Upper lobe of right lung (tissue), 1 donor: ENCODE measurements around the gene FCN3. TPM values are rescaled to one million over a fixed set of nuclear protein-coding genes. Genes with fewer than 3 reads are reported as not detected.

Experiments
- ATAC-seq: fragments of 200-7000 bp; cut with Tn5 transposase; one replicate; pipeline ENCODE4 v1.9.1; 2020; ENCODE audit warnings: mild to moderate bottlenecking, moderate library complexity
- DNase-seq: peaks from one replicate; pipeline ENCODE4 v3.0.0-alpha.2; 2020
- H3K27ac ChIP-seq: fragments of 200-600 bp; one replicate; pipeline ENCODE4 v1.8.0; 2022
- H3K27me3 ChIP-seq: fragments of 200-600 bp; one replicate; pipeline ENCODE4 v1.8.0; 2022; ENCODE audit warnings: mild to moderate bottlenecking
- H3K36me3 ChIP-seq: fragments of 200-600 bp; one replicate; pipeline ENCODE4 v1.8.0; 2022
- H3K4me1 ChIP-seq: fragments of 200-600 bp; one replicate; pipeline ENCODE4 v1.8.0; 2022
- H3K4me3 ChIP-seq: fragments of 200-600 bp; one replicate; pipeline ENCODE4 v1.8.0; 2022; ENCODE audit warnings: mild to moderate bottlenecking
- H3K9me3 ChIP-seq: fragments of 200-600 bp; one replicate; pipeline ENCODE4 v1.8.0; 2022
- intact Hi-C: fragments of 100-400 bp; cut with DNase I; formaldehyde crosslinking; loops from one replicate; pipeline ENCODE4 v1.11.0; 2022
- total RNA-seq: library from RNA; stranded (reverse); fragmentation: NEBNext Ultra II Directional; extraction: Animal tissue kit (Norgen Biotek cat#: 25700); gene quantifications from one replicate; pipeline ENCODE4 v1.2.1, GENCODE V29; 2021
- TF ChIP-seq, protein P1 (sequence below): fragments of 200-600 bp; IDR thresholded peaks from one replicate; pipeline ENCODE4 v1.8.0; 2022; ENCODE audit warnings: antibody characterized with exemption
- donor health status: DM: no; HTN: yes; CAD: no; lungs with severe emphysema.

The FCN3 gene
- total RNA-seq, 1 donor from 2014 or later = 826 TPM

DNA sequence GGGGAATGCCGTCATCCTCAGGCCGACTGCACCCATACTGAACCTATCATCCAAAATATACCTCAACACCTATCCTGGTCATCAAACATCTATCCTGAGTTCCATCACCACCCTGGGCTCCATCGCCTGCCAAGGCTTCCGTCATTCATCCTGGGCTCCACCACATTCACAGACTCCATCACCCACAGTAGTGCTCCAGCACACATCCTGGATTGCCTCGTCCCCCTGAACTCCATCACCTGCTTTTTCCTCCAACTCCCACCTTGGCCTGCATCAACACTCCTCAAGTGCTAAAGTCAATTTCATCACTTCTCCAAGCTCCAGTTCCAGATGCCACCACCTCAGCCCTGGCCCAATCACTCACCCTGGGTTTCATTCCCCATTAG is 15.7 kb downstream of the FCN3 start:
- ATAC-seq (no peak), DNase-seq (no peak)
- intact Hi-C loops = no loop called here
- no peaks in the 10 kb centered on the region for H3K9me3 ChIP-seq
- H3K4me1 ChIP-seq = no peaks in the 10 kb centered on the region
- no peak overlapping the region for H3K27ac ChIP-seq
- no peak overlapping the region for H3K4me3 ChIP-seq
- TF ChIP-seq, protein P1, sequence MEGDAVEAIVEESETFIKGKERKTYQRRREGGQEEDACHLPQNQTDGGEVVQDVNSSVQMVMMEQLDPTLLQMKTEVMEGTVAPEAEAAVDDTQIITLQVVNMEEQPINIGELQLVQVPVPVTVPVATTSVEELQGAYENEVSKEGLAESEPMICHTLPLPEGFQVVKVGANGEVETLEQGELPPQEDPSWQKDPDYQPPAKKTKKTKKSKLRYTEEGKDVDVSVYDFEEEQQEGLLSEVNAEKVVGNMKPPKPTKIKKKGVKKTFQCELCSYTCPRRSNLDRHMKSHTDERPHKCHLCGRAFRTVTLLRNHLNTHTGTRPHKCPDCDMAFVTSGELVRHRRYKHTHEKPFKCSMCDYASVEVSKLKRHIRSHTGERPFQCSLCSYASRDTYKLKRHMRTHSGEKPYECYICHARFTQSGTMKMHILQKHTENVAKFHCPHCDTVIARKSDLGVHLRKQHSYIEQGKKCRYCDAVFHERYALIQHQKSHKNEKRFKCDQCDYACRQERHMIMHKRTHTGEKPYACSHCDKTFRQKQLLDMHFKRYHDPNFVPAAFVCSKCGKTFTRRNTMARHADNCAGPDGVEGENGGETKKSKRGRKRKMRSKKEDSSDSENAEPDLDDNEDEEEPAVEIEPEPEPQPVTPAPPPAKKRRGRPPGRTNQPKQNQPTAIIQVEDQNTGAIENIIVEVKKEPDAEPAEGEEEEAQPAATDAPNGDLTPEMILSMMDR = no peak
- H3K27me3 ChIP-seq = no peaks in the 10 kb centered on the region
- peaks cover 98% of the 10 kb centered on the region for H3K36me3 ChIP-seq

DNA sequence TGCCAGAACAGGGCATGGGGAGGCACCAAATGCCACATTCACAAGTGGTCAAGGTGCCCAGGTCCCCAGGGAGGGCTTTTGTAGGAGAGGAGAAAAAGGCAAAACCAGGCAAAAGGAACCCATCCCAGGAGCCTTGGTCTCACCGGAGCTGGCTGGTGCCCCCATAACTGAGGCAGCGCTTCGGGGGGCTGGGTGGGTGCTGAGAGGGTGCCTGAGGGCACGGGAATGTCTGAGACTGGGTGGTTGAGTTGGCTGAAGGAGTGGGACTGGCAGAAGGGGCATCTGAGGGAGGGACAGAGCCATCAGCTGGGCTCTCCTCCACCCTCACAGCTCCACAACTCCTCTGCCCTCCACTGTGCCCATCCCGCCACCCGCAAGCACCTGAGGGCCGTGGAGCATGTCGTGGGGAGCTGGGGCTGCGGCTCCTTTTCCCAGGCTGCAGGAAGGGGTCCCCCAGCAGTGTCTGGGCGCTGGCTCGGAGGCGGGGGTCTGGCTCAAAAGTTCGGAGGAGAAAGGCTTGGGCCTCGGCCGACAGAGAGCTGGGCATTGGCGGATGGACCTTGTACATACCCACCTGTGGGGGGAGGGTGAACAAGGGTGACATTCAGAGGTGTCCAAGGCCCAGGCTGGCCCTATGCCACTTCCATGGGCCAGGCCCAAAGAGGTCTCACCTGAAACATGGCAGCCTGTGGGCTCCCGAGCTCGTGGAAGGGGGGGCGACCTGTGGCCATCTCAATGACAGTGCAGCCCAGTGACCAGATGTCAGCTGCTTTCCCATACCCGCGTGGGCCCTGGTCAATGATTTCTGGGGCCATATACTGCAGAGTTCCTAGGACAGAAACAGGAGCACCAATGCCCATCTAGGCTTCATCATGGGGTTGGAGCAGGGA is 16.3 kb downstream of the FCN3 start:
- Histone ChIP-seq H3K9me3 (no peaks in the 10 kb centered on the region), H3K27me3 (no peaks in the 10 kb centered on the region), H3K36me3 (peaks cover 98% of the 10 kb centered on the region), H3K4me3 (no peak overlapping the region), H3K27ac (no peak overlapping the region), H3K4me1 (no peaks in the 10 kb centered on the region)
- intact Hi-C loops = no loop called here
- TF ChIP-seq, protein P1 = no peak
- DNase-seq (no peak), ATAC-seq (no peak)

DNA sequence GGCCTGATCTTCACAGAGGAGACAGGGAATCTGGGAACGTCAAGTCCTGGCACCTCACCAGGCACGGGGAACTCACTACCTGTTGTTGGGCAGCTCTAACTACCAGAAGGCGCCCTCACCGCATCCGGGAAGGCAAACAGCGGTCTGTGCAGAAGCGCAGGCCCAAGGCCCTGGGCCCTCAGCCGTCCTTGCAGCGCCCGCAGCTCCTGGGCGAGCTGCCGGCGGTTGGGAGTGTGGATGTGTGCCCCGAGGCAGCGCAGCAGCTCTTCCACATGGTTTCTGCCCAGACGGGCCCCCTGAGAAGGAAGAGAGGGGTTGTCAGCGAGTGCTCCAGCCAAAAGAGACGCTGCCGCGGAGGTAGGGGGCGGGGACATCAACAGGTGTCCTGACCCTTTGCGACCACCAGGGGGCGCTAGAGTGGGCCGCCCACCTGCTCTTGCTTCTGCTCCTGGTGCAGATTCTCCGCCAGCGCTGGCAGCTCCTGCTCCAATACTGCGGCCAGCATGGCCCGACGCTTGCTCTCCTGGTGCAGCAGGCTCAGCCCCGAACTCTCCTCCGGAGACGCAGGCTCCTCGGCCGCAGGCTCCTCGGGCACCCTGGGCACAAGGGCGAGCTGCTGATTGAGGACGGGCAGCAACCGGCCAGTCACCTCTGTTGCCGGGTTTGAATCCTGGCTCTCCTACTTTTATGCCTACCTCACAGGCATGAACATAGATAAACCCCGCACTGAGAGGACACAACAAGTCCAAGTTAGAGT is 17.2 kb downstream of the FCN3 start:
- intact Hi-C loops = no loop called here
- TF ChIP-seq, protein P1 = peak; percentile 100
- no peaks in the 10 kb centered on the region for H3K27me3 ChIP-seq
- H3K4me1 ChIP-seq = no peaks in the 10 kb centered on the region
- H3K9me3 ChIP-seq = no peaks in the 10 kb centered on the region
- H3K27ac ChIP-seq = no peak overlapping the region
- H3K4me3 ChIP-seq = no peak overlapping the region
- peak; percentile 89 for DNase-seq
- peak; percentile 85 for ATAC-seq
- H3K36me3 ChIP-seq = peaks cover 91% of the 10 kb centered on the region

GRCh38 chr1:27356619-27357280 is 17.9 kb downstream of the FCN3 start:
- intact Hi-C loops = no loop called here
- Histone ChIP-seq H3K9me3 (no peaks in the 10 kb centered on the region), H3K36me3 (peaks cover 84% of the 10 kb centered on the region), H3K4me3 (no peak overlapping the region), H3K27me3 (no peaks in the 10 kb centered on the region), H3K27ac (no peak overlapping the region), H3K4me1 (no peaks in the 10 kb centered on the region)
- no peak for ATAC-seq
- TF ChIP-seq, protein P1 = no peak
- DNase-seq = no peak

DNA sequence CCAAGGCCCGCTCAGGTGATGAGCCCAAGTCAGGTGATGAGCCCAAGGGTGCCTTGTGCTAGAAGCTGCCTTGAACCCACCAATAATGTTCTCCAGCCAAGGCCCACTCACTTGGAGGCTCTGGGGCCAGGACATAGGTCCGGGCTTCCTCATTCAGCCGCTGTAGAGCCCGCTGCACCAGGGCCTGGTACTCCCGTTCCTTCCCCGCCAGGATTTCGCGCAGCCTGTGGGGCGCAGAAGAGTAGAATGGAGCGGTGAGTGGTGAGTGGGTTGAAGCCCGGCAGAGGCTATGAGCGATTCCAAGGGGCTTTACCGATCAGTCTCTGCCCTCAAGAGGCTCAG is 18.4 kb downstream of the FCN3 start:
- TF ChIP-seq, protein P1 = no peak
- DNase-seq (no peak), ATAC-seq (no peak)
- no peaks in the 10 kb centered on the region for H3K27me3 ChIP-seq
- H3K27ac ChIP-seq = no peak overlapping the region
- peaks cover 79% of the 10 kb centered on the region for H3K36me3 ChIP-seq
- H3K9me3 ChIP-seq = no peaks in the 10 kb centered on the region
- H3K4me1 ChIP-seq = peaks cover under 1% of the 10 kb centered on the region
- intact Hi-C loops = no loop called here
- no peak overlapping the region for H3K4me3 ChIP-seq
